Astrocyte (in vitro differentiated cells and primary cell): Measurements from ENCODE around the gene TMEM100. TPM values are rescaled to one million over a fixed set of nuclear protein-coding genes. Genes with fewer than 3 reads are reported as not detected.

Source experiments
- DNase-seq: peaks from one replicate; pipeline ENCODE4 v3.0.0-alpha.2; 2010; ENCODE audit warnings: low read depth
- FAIRE-seq: peaks from 2 replicates; lab custom pipeline; 2011; peaks lifted over from hg19 to GRCh38; lab: Jason Lieb, UNC
- H2AFZ ChIP-seq: 2 replicates; pipeline ENCODE4 v1.6.0; 2012; ENCODE audit warnings: low read depth, low read length, inconsistent platforms
- H3K27ac ChIP-seq: 2 replicates; pipeline ENCODE4 v1.5.1; 2011; ENCODE audit warnings: low read depth, low read length, inconsistent platforms
- H3K27me3 ChIP-seq: 2 replicates; pipeline ENCODE4 v1.6.0; 2011; ENCODE audit warnings: low read length, inconsistent platforms; ENCODE audit not compliant: insufficient read depth
- H3K36me3 ChIP-seq: 2 replicates; pipeline ENCODE4 v1.5.1; 2011; ENCODE audit warnings: low read length, inconsistent platforms; ENCODE audit not compliant: insufficient read depth
- H3K4me1 ChIP-seq: 2 replicates; pipeline ENCODE4 v1.5.1; 2011; ENCODE audit warnings: low read length, inconsistent platforms; ENCODE audit not compliant: insufficient read depth
- H3K4me2 ChIP-seq: 2 replicates; pipeline ENCODE4 v1.6.0; 2012; ENCODE audit warnings: low read length, inconsistent platforms
- H3K4me3 ChIP-seq: 2 replicates; pipeline ENCODE4 v1.5.1; 2011; ENCODE audit warnings: low read depth, mild to moderate bottlenecking, low read length, inconsistent platforms; ENCODE audit not compliant: insufficient read depth
- H3K79me2 ChIP-seq: 2 replicates; pipeline ENCODE4 v1.6.0; 2012; ENCODE audit warnings: mild to moderate bottlenecking, low read length, inconsistent platforms; ENCODE audit not compliant: insufficient read depth
- H3K9ac ChIP-seq: 2 replicates; pipeline ENCODE4 v1.6.0; 2012; ENCODE audit warnings: mild to moderate bottlenecking, low read length, inconsistent platforms
- H3K9me3 ChIP-seq: 2 replicates; pipeline ENCODE4 v1.5.1; 2012; ENCODE audit warnings: low read depth, mild to moderate bottlenecking, low read length, inconsistent platforms; ENCODE audit not compliant: insufficient read depth
- H4K20me1 ChIP-seq: 2 replicates; pipeline ENCODE4 v1.6.0; 2012; ENCODE audit warnings: low read length, inconsistent platforms; ENCODE audit not compliant: insufficient read depth
- H3K27ac Mint-ChIP-seq: one replicate; pipeline ENCODE4 v1.8.0; 2021; ENCODE audit warnings: mild to moderate bottlenecking, mixed read lengths; ENCODE audit not compliant: unreplicated experiment
- H3K27me3 Mint-ChIP-seq: one replicate; pipeline ENCODE4 v1.8.0; 2021; ENCODE audit warnings: low read depth, mixed read lengths; ENCODE audit not compliant: unreplicated experiment
- H3K36me3 Mint-ChIP-seq: one replicate; pipeline ENCODE4 v1.8.0; 2021; ENCODE audit warnings: low read depth, mixed read lengths; ENCODE audit not compliant: unreplicated experiment
- H3K4me1 Mint-ChIP-seq: one replicate; pipeline ENCODE4 v1.8.0; 2021; ENCODE audit warnings: low read depth, mixed read lengths; ENCODE audit not compliant: unreplicated experiment
- H3K4me3 Mint-ChIP-seq: one replicate; pipeline ENCODE4 v1.8.0; 2021; ENCODE audit warnings: mild to moderate bottlenecking, moderate library complexity, mixed read lengths; ENCODE audit not compliant: unreplicated experiment
- H3K9me3 Mint-ChIP-seq: one replicate; pipeline ENCODE4 v1.8.0; 2021; ENCODE audit warnings: mild to moderate bottlenecking, mixed read lengths; ENCODE audit not compliant: unreplicated experiment
- CTCF ChIP-seq: IDR thresholded peaks from 2 replicates; pipeline ENCODE4 v1.5.1; 2011; ENCODE audit warnings: low read depth, mild to moderate bottlenecking, inconsistent platforms, low read length, moderate library complexity; ENCODE audit not compliant: insufficient read depth
- EZH2 ChIP-seq: IDR thresholded peaks from 2 replicates; pipeline ENCODE4 v1.6.1; 2012; ENCODE audit warnings: mild to moderate bottlenecking, low read length, inconsistent platforms; ENCODE audit not compliant: insufficient read depth
- total RNA-seq: library from RNA; stranded (reverse); gene quantifications from 2 replicates; pipeline ENCODE4 v1.2.1, GENCODE V29; 2021

The TMEM100 gene
- total RNA-seq, 1 donor from 2014 or later, result 7.3 TPM

GRCh38 chr17:55762086-55762858, 39.6 kb upstream of the TMEM100 start:
- peaks cover 39% of the 10 kb centered on the region for H3K79me2 ChIP-seq
- TF ChIP-seq EZH2 (no peak), CTCF (no peak)
- DNase-seq (no peak), FAIRE-seq (no peak)
- H3K27ac ChIP-seq, result no peak overlapping the region
- H3K4me1 ChIP-seq, result no peaks in the 10 kb centered on the region
- Mint-ChIP-seq H3K4me3 (no peak overlapping the region), H3K27ac (no peak overlapping the region), H3K27me3 (no peaks in the 10 kb centered on the region), H3K9me3 (no peaks in the 10 kb centered on the region), H3K36me3 (no peaks in the 10 kb centered on the region), H3K4me1 (no peaks in the 10 kb centered on the region)
- H3K9me3 ChIP-seq, result no peaks in the 10 kb centered on the region
- H2AFZ ChIP-seq, result no peak overlapping the region
- H3K27me3 ChIP-seq, result no peaks in the 10 kb centered on the region
- no peak overlapping the region for H3K4me2 ChIP-seq
- H4K20me1 ChIP-seq, result peaks cover 62% of the 10 kb centered on the region
- H3K36me3 ChIP-seq, result no peaks in the 10 kb centered on the region
- H3K9ac ChIP-seq, result no peak overlapping the region
- no peak overlapping the region for H3K4me3 ChIP-seq

GRCh38 chr17:55760643-55761355, 38.1 kb upstream of the TMEM100 start:
- no peaks in the 10 kb centered on the region for H3K27me3 Mint-ChIP-seq
- H2AFZ ChIP-seq, result no peak overlapping the region
- no peaks in the 10 kb centered on the region for H3K9me3 Mint-ChIP-seq
- H3K27ac Mint-ChIP-seq, result no peak overlapping the region
- H3K9ac ChIP-seq, result no peak overlapping the region
- DNase-seq (no peak), FAIRE-seq (no peak)
- H3K4me3 Mint-ChIP-seq, result no peak overlapping the region
- H3K27ac ChIP-seq, result no peak overlapping the region
- no peaks in the 10 kb centered on the region for H3K27me3 ChIP-seq
- H3K4me3 ChIP-seq, result no peak overlapping the region
- no peaks in the 10 kb centered on the region for H3K36me3 ChIP-seq
- no peak for TF ChIP-seq CTCF
- TF ChIP-seq EZH2, result no peak
- peaks cover 63% of the 10 kb centered on the region for H4K20me1 ChIP-seq
- no peaks in the 10 kb centered on the region for H3K36me3 Mint-ChIP-seq
- no peaks in the 10 kb centered on the region for H3K4me1 Mint-ChIP-seq
- peaks cover 42% of the 10 kb centered on the region for H3K79me2 ChIP-seq
- no peaks in the 10 kb centered on the region for H3K4me1 ChIP-seq
- no peak overlapping the region for H3K4me2 ChIP-seq
- no peaks in the 10 kb centered on the region for H3K9me3 ChIP-seq

- DNase-seq, result no peak
- no peak overlapping the region for H2AFZ ChIP-seq
- peaks cover 4% of the 10 kb centered on the region for H3K36me3 Mint-ChIP-seq
- no peaks in the 10 kb centered on the region for H3K27me3 Mint-ChIP-seq
- no peak for FAIRE-seq
- no peak overlapping the region for H3K27ac Mint-ChIP-seq
- TF ChIP-seq CTCF (no peak), EZH2 (no peak)
- peaks cover 2% of the 10 kb centered on the region for H3K36me3 ChIP-seq
- H3K4me1 ChIP-seq, result no peaks in the 10 kb centered on the region
- no peaks in the 10 kb centered on the region for H3K9me3 Mint-ChIP-seq
- H3K4me1 Mint-ChIP-seq, result no peaks in the 10 kb centered on the region
- H4K20me1 ChIP-seq, result peaks cover 46% of the 10 kb centered on the region
- no peaks in the 10 kb centered on the region for H3K9me3 ChIP-seq
- H3K27ac ChIP-seq, result no peak overlapping the region
- no peak overlapping the region for H3K9ac ChIP-seq
- no peaks in the 10 kb centered on the region for H3K27me3 ChIP-seq
- H3K4me3 ChIP-seq, result no peak overlapping the region
- H3K4me3 Mint-ChIP-seq, result no peak overlapping the region
- H3K79me2 ChIP-seq, result peaks cover 53% of the 10 kb centered on the region
- H3K4me2 ChIP-seq, result no peak overlapping the region
Measured at GRCh38 chr17:55758171-55758570, 35.5 kb upstream of the TMEM100 start.
